ENCODE data around the gene NDUFC1. TPM values are rescaled to one million over a fixed set of nuclear protein-coding genes. Genes with fewer than 3 reads are reported as not detected.

The NDUFC1 gene
- total RNA-seq, 4 donors from 2014 or later, result 7.6 to 68.0 (median 35.3) TPM

GRCh38 chr4:139241784-139242151 lies 60.5 kb downstream of the NDUFC1 start:
- in situ Hi-C loops (cut with MboI; ENCODE audit: low pct_ligation_motif_present in 1 of 4, low pct_unique_long_range_greater_than_20kb in 1 of 4, low sequenced_read_pairs in 3 of 4), result no loop called here

GRCh38 chr4:139241086-139241783 lies 61.0 kb downstream of the NDUFC1 start:
- no peak for DNase-seq
- 85 to 87% methylated on average over 7 to 11 of the region's 11 CpGs for WGBS, 2 donors (ENCODE audit: low coverage in 1 of 2)

More at GRCh38 chr4:139241784-139242151, 60.5 kb downstream of the NDUFC1 start:
- Histone ChIP-seq H3K27ac (no peak overlapping the region), H3K4me1 (peaks cover 0 to 9% (median 0%) of the 10 kb centered on the region in 4 donors), H3K27me3 (no peaks in the 10 kb centered on the region), H3K9me3 (peaks cover 0 to 5% of the 10 kb centered on the region in 2 donors), H3K36me3 (no peaks in the 10 kb centered on the region), H3K4me3 (no peak overlapping the region)
- DNase-seq, result no peak
- intact Hi-C loops (cut with DNase I; ENCODE audit: low total_unique reads), result no loop called here
- TF ChIP-seq POLR2AphosphoS5 (IDR thresholded peaks at IDR 0.05) (no peak), EP300 (IDR thresholded peaks at IDR 0.05; ENCODE audit: low read depth) (no peak), POLR2A (IDR thresholded peaks at IDR 0.05) (no peak), CTCF (IDR thresholded peaks at IDR 0.05) (no peak)
- 93 to 94% methylated on average over 8 to 12 of the region's 12 CpGs for WGBS, 2 donors (ENCODE audit: low coverage in 1 of 2)

More at GRCh38 chr4:139241086-139241783, 61.0 kb downstream of the NDUFC1 start:
- TF ChIP-seq EP300 (IDR thresholded peaks at IDR 0.05; ENCODE audit: low read depth) (no peak), POLR2A (IDR thresholded peaks at IDR 0.05) (no peak), POLR2AphosphoS5 (IDR thresholded peaks at IDR 0.05) (no peak), CTCF (IDR thresholded peaks at IDR 0.05) (no peak)
- no peak overlapping the region for H3K27ac ChIP-seq
- H3K27me3 ChIP-seq, result no peaks in the 10 kb centered on the region
- H3K36me3 ChIP-seq, result no peaks in the 10 kb centered on the region
- peaks cover 0 to 5% of the 10 kb centered on the region in 2 donors for H3K9me3 ChIP-seq
- no peak overlapping the region for H3K4me3 ChIP-seq
- H3K4me1 ChIP-seq, result peaks cover 0 to 9% (median 0%) of the 10 kb centered on the region in 4 donors
- intact Hi-C loops (cut with DNase I; ENCODE audit: low total_unique reads) (no loop called here), in situ Hi-C loops (cut with MboI; ENCODE audit: low pct_ligation_motif_present in 1 of 4, low pct_unique_long_range_greater_than_20kb in 1 of 4, low sequenced_read_pairs in 3 of 4) (no loop called here)

Small RNA genes within 50 kb of the gene (small RNA-seq; reads per million reads assigned to genes)
- gene RNU6-1074P (0 reads per million in 4 donors), gene RNU6-1214P (0 reads per million in 4 donors)

Other genes starting within 250 kb of the NDUFC1 start
- 10 to 100 TPM; 21.7 to 65.6 (median 41.8) TPM for gene ELF2, start 125.3 kb downstream of the NDUFC1 start, total RNA-seq
- 1 to 10 TPM in 1 of 4 donors, under 1 TPM in 2, not detected in 1; 0.64 to 3.4 (median 0.82) TPM for gene MGARP, start 22.3 kb downstream of the NDUFC1 start, total RNA-seq
- 10 to 100 TPM in 2 of 4 donors, 1 to 10 TPM in 2; 5.0 to 23.7 (median 10.1) TPM for gene NAA15, start 972 bp downstream of the NDUFC1 start, total RNA-seq
- 1 to 10 TPM; 6.8 to 8.1 (median 7.1) TPM for gene RAB33B, start 151.6 kb upstream of the NDUFC1 start, total RNA-seq

All from transverse colon (tissue), 4 donors.